HEK293T (cell line): ENCODE measurements around the gene PAF1.

Experiments
- BHLHE40 ChIP-seq: fragments of 450-650 bp; IDR thresholded peaks from 2 replicates; pipeline ENCODE4 v1.6.1; 2016; ENCODE audit warnings: mild to moderate bottlenecking, moderate library complexity, borderline replicate concordance
- ELF4 ChIP-seq: fragments of 450-650 bp; IDR thresholded peaks from 2 replicates; pipeline ENCODE4 v1.6.1; 2017; ENCODE audit warnings: antibody characterized with exemption
- FOXK2 ChIP-seq: fragments of 450-650 bp; IDR thresholded peaks from 2 replicates; pipeline ENCODE4 v1.6.1; 2016; ENCODE audit warnings: mild to moderate bottlenecking
- FOXM1 ChIP-seq: fragments of 450-650 bp; IDR thresholded peaks from 2 replicates; pipeline ENCODE4 v1.6.1; 2017; ENCODE audit warnings: mild to moderate bottlenecking, borderline replicate concordance
- HDGF ChIP-seq: fragments of 450-650 bp; IDR thresholded peaks from 2 replicates; pipeline ENCODE4 v1.6.1; 2017; ENCODE audit warnings: antibody characterized with exemption, borderline replicate concordance
- L3MBTL2 ChIP-seq: fragments of 450-650 bp; conservative IDR thresholded peaks from 2 replicates; pipeline ENCODE4 v1.6.1; 2016; ENCODE audit warnings: mild to moderate bottlenecking
- NFRKB ChIP-seq: fragments of 450-650 bp; IDR thresholded peaks from 2 replicates; pipeline ENCODE4 v1.6.1; 2016; ENCODE audit warnings: mild to moderate bottlenecking, moderate library complexity
- SP1 ChIP-seq: fragments of 450-650 bp; IDR thresholded peaks from 2 replicates; pipeline ENCODE4 v1.6.1; 2017
- SUZ12 ChIP-seq: fragments of 450-650 bp; IDR thresholded peaks from 2 replicates; pipeline ENCODE4 v1.6.1; 2016; ENCODE audit warnings: mild to moderate bottlenecking
- TARDBP ChIP-seq: fragments of 450-650 bp; IDR thresholded peaks from 2 replicates; pipeline ENCODE4 v1.6.1; 2016
- ZNF384 ChIP-seq: fragments of 450-650 bp; IDR thresholded peaks from 2 replicates; pipeline ENCODE4 v1.6.1; 2016

DNA sequence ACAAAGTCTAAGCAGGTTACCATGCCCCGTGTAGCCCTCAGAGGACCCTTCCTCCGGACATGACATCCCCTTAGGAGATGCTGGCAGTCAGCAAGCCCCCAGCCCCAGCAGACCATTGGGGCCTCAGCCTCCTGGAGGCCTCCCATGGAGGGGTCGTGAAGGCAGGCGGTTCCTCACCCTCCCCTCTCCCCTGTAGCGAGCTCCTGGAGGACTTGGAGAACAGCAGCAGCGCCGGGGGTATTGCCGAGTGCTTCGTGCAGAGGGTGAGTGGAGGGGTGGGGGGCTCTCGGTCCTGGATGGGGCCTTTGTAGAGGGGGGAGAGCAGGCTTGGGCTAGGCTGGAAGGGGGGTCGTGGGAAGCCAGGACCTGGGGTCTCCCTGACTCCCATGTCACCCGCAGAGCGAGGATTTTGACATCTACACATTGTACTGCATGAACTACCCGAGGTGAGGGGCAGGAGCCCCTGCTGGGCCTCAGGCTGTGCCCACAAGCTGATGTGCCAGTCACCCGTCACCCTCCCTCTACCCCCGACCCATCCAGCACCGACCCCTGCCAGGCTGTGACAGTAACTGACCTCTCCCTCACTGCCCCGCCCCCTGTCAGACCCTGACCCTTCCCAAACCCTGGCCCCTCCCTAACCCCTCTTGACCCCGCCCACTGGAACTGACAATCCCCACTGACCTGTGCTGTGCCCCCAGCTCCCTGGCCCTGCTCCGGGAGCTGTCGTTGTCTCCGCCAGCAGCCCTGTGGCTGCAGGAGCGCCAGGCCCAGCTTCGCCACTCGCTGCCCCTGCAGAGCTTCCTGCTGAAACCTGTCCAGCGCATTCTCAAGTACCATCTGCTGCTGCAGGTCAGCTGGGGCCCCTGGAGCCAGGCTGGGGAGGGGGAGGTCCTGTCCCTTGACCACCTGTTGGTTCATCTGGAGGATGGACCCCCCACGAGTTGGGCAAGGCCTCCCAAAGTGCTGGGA is 25.5 kb upstream of the PAF1 start:
- TF ChIP-seq L3MBTL2 (no peak), TARDBP (no peak), FOXM1 (no peak), ELF4 (no peak), BHLHE40 (no peak), NFRKB (no peak), SP1 (no peak), ZNF384 (no peak), HDGF (no peak), FOXK2 (no peak), SUZ12 (no peak)
